Measurements from ENCODE around the gene MBOAT1. TPM values are rescaled to one million over a fixed set of nuclear protein-coding genes. Genes with fewer than 3 reads are reported as not detected.

MBOAT1 gene
- total and polyA plus RNA-seq, 8 donors, result 2.7 to 21.3 (median 4.6) TPM

- H3K4me3 ChIP-seq, result no peak overlapping the region
- TF ChIP-seq CTCF (IDR thresholded peaks at IDR 0.05), result no peak
- ATAC-seq, result no peak
- H3K9me3 ChIP-seq, result no peaks in the 10 kb centered on the region
- no peaks in the 10 kb centered on the region for H3K36me3 ChIP-seq
- FAIRE-seq, result no peak
- H3K27ac ChIP-seq, result no peak overlapping the region
- intact Hi-C loops (cut with DNase I), result no loop called here
- H3K4me1 ChIP-seq, result no peaks in the 10 kb centered on the region
- DNase-seq, result no peak
- no peaks in the 10 kb centered on the region for H3K27me3 ChIP-seq
These were observed 43.2 kb upstream of the MBOAT1 start for GRCh38 chr6:20255428-20255827.

GRCh38 chr6:20254295-20254694, 42.0 kb upstream of the MBOAT1 start:
- FAIRE-seq (peak; percentile 49), ATAC-seq (no peak), DNase-seq (no peak)
- no peaks in the 10 kb centered on the region for H3K36me3 ChIP-seq
- TF ChIP-seq CTCF (IDR thresholded peaks at IDR 0.05), result no peak
- H3K4me3 ChIP-seq, result no peak overlapping the region
- no peaks in the 10 kb centered on the region for H3K4me1 ChIP-seq
- no peaks in the 10 kb centered on the region for H3K27me3 ChIP-seq
- intact Hi-C loops (cut with DNase I), result no loop called here
- no peak overlapping the region for H3K27ac ChIP-seq
- H3K9me3 ChIP-seq, result no peaks in the 10 kb centered on the region

GRCh38 chr6:20253021-20253420, 40.8 kb upstream of the MBOAT1 start:
- H3K36me3 ChIP-seq, result no peaks in the 10 kb centered on the region
- no peaks in the 10 kb centered on the region for H3K9me3 ChIP-seq
- no peak for DNase-seq
- intact Hi-C loops (cut with DNase I), result no loop called here
- no peak for TF ChIP-seq CTCF (IDR thresholded peaks at IDR 0.05)
- no peaks in the 10 kb centered on the region for H3K27me3 ChIP-seq
- WGBS, 2 donors, result 63 to 68% methylated on average over 2 of the region's 2 CpGs
- no peak overlapping the region for H3K4me3 ChIP-seq
- H3K4me1 ChIP-seq, result no peaks in the 10 kb centered on the region
- no peak for ATAC-seq
- no peak for FAIRE-seq
- H3K27ac ChIP-seq, result no peak overlapping the region

- Histone ChIP-seq H3K27ac (no peak overlapping the region), H3K4me1 (no peaks in the 10 kb centered on the region), H3K36me3 (no peaks in the 10 kb centered on the region), H3K9me3 (no peaks in the 10 kb centered on the region), H3K4me3 (no peak overlapping the region), H3K27me3 (no peaks in the 10 kb centered on the region)
- DNase-seq (no peak), FAIRE-seq (no peak), ATAC-seq (no peak)
- 72 to 83% methylated on average over 6 of the region's 6 CpGs for WGBS, 2 donors
- TF ChIP-seq CTCF (IDR thresholded peaks at IDR 0.05), result no peak
- intact Hi-C loops (cut with DNase I), result no loop called here
These were observed 40.0 kb upstream of the MBOAT1 start for GRCh38 chr6:20252311-20252710.

GRCh38 chr6:20251525-20251924, 39.3 kb upstream of the MBOAT1 start:
- ATAC-seq, result no peak
- no peak for DNase-seq
- no peaks in the 10 kb centered on the region for H3K27me3 ChIP-seq
- no peak for TF ChIP-seq CTCF (IDR thresholded peaks at IDR 0.05)
- no peaks in the 10 kb centered on the region for H3K9me3 ChIP-seq
- no peaks in the 10 kb centered on the region for H3K36me3 ChIP-seq
- no peak for FAIRE-seq
- intact Hi-C loops (cut with DNase I), result no loop called here
- no peak overlapping the region for H3K4me3 ChIP-seq
- no peak overlapping the region for H3K27ac ChIP-seq
- no peaks in the 10 kb centered on the region for H3K4me1 ChIP-seq
- 69 to 78% methylated on average over 5 of the region's 5 CpGs for WGBS, 2 donors
